Measurements from ENCODE around the gene GSG1L.

The GSG1L gene

GRCh38 chr16:28033870-28034269, 29.6 kb downstream of the GSG1L start:
- Histone ChIP-seq H3K27ac (replicated peaks) (no peak overlapping the region), H3K4me3 (replicated peaks; ENCODE audit: insufficient read depth, low read length) (no peak overlapping the region), H3K27me3 (ENCODE audit: insufficient read depth, poor library complexity, severe bottlenecking) (no peaks in the 10 kb centered on the region)
- TF ChIP-seq SPI1 (IDR thresholded peaks at IDR 0.05; ENCODE audit: borderline replicate concordance, low read depth) = no peak
- DNase-seq (ENCODE audit: low read depth in 1 of 2, low spot score in 1 of 2) = no peak

GRCh38 chr16:28029387-28030002, 34.0 kb downstream of the GSG1L start:
- Histone ChIP-seq H3K27ac (replicated peaks) (no peak overlapping the region), H3K4me3 (replicated peaks; ENCODE audit: insufficient read depth, low read length) (no peak overlapping the region), H3K27me3 (ENCODE audit: insufficient read depth, poor library complexity, severe bottlenecking) (no peaks in the 10 kb centered on the region)
- DNase-seq (ENCODE audit: low read depth in 1 of 2, low spot score in 1 of 2) = no peak
- TF ChIP-seq GABPA (IDR thresholded peaks at IDR 0.05; ENCODE audit: low read depth) (no peak), SPI1 (IDR thresholded peaks at IDR 0.05; ENCODE audit: borderline replicate concordance, low read depth) (no peak), REST (IDR thresholded peaks at IDR 0.05; ENCODE audit: insufficient replicate concordance, low read depth) (no peak), POLR2AphosphoS5 (IDR thresholded peaks at IDR 0.05; ENCODE audit: low read depth) (no peak), CTCF (IDR thresholded peaks at IDR 0.05; ENCODE audit: insufficient read depth, low read length) (no peak)

GRCh38 chr16:28027055-28027454, 36.5 kb downstream of the GSG1L start:
- H3K27ac ChIP-seq (replicated peaks) = no peak overlapping the region
- no peak for DNase-seq (ENCODE audit: low read depth in 1 of 2, low spot score in 1 of 2)
- TF ChIP-seq CTCF (IDR thresholded peaks at IDR 0.05; ENCODE audit: insufficient read depth, low read length) (no peak), REST (IDR thresholded peaks at IDR 0.05; ENCODE audit: insufficient replicate concordance, low read depth) (no peak), GABPA (IDR thresholded peaks at IDR 0.05; ENCODE audit: low read depth) (no peak), POLR2AphosphoS5 (IDR thresholded peaks at IDR 0.05; ENCODE audit: low read depth) (no peak), SPI1 (IDR thresholded peaks at IDR 0.05; ENCODE audit: borderline replicate concordance, low read depth) (no peak)
- H3K27me3 ChIP-seq (ENCODE audit: insufficient read depth, poor library complexity, severe bottlenecking) = no peaks in the 10 kb centered on the region
- no peak overlapping the region for H3K4me3 ChIP-seq (replicated peaks; ENCODE audit: insufficient read depth, low read length)

GRCh38 chr16:28025631-28026030, 37.9 kb downstream of the GSG1L start:
- no peak overlapping the region for H3K4me3 ChIP-seq (replicated peaks; ENCODE audit: insufficient read depth, low read length)
- no peak for DNase-seq (ENCODE audit: low read depth in 1 of 2, low spot score in 1 of 2)
- H3K27ac ChIP-seq (replicated peaks) = no peak overlapping the region
- TF ChIP-seq POLR2AphosphoS5 (IDR thresholded peaks at IDR 0.05; ENCODE audit: low read depth) (no peak), CTCF (IDR thresholded peaks at IDR 0.05; ENCODE audit: insufficient read depth, low read length) (no peak), SPI1 (IDR thresholded peaks at IDR 0.05; ENCODE audit: borderline replicate concordance, low read depth) (no peak), REST (IDR thresholded peaks at IDR 0.05; ENCODE audit: insufficient replicate concordance, low read depth) (no peak)
- H3K27me3 ChIP-seq (ENCODE audit: insufficient read depth, poor library complexity, severe bottlenecking) = no peaks in the 10 kb centered on the region

Data from HL-60 (cell line).